GM21447 (cell line): ENCODE results near the gene RGL1.
A peak's percentile ranks its signal among the peaks of the same experiment; 100 is the strongest.
"Not testable (repeated sequence)": the region's sequence is repeated elsewhere in the genome, so short reads cannot be mapped to it uniquely, and the experiment has no call there.

Source experiments
- ATAC-seq: cut with Tn5 transposase; IDR thresholded peaks from one replicate; pipeline ENCODE4 v1.9.1; 2021; ENCODE audit not compliant: unreplicated experiment

Gene RGL1

DNA sequence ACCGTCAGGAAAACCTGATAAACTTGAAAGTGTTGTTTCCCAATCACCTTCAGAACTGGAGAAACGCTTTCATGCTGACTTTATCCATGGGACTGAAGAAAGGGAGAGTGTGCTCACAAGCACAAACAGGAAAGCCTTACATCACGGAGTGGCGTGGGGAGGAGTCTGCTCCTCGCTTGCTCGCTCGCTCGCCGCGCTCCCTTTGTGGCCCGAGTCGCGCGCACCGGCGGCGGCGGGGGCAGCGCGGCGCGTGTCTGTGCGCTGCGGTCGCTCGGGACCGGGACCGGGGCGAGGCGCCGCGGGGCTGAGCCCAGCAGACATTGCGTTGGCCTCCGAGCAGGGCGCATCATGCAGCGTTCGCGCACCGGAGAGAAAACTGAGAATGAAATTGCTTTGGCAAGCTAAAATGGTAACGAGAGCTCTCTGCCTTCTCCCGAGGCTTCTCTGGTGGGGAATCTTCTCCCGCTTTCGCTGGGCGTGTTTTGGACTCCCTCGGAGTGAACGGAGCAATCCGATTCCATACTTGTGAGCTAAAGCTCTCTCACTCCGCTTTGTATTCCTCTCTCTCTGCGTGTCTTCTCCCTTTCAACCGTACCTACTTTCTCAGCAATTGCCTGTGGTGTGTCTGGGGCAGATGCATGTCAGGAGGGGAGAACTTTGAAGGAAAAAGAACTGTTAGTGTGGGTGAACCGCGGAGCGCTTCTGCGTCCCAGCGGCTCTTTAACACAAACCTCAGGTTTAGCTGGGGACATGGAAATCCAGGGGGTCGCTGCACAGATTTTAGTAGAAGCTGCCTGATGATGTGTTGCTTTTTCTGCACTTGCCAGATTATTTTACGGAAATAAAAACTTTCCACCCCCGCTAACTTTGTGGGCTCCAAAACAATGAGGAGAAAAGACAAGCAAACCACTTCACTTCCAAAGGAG is at the start of gene RGL1:
TSS of gene RGL1 (plus strand) at position 205 of the 926 bp plus-strand sequence. CDS start at position 383, 178 bp downstream.
- peak; percentile 44 for ATAC-seq

DNA sequence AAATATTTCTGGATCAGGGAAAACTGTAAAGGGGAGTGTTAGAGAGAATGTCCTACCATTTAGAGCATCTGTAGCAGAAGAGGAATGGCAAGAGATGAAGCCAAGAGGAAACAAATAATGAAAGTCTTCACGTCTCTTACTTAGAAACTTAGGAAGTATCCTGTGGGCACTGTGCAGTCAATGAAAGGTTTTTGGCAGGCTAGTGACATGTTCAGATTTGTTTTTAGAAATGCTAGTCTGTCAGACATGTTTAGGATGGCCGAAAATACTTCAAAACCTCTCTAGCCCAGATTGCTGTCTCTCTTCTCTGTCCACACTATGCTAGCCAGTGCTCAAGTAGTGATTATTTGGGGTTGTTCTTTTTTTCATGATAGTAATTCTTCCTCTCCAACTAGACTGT is 48.6 kb upstream of the RGL1 start:
- ATAC-seq = no peak

DNA sequence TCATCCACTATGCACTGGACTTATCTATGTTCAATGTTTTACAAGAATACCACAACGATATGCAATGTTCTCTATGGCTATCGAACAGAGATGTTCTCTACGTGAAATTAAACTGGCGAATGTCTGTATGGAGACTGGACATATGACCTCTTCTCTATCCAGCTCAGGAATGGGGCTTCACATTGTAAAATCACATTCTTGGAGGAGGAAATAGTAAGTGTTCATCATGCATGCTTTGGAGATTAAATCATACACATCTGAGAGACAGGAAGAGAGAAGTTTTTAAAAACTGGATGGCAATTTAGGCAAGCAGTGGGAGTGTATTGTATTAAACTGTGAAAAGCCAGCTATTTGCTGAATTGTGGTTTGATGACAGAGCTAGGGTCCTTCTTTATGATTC is 47.9 kb upstream of the RGL1 start:
- ATAC-seq = no peak

DNA sequence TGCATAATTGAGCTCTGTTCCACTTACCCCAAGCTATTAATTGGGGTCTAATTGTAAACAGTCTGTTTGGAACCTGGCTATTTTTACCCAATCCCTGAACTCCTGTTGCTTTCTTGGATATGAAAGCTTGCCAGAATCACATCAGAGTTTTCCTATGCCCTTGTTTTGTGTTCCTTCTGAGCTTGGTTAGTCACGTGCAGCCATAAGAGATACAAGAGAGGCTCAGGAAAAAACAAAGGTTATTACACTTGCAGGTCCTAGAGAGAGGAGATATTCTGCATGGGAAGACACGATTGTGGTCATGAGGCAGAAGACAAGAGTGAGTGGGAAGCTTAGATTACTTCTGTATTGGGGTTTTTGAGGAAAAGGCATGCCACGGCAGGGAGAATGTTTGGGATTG is 46.0 kb upstream of the RGL1 start:
- no peak for ATAC-seq

DNA sequence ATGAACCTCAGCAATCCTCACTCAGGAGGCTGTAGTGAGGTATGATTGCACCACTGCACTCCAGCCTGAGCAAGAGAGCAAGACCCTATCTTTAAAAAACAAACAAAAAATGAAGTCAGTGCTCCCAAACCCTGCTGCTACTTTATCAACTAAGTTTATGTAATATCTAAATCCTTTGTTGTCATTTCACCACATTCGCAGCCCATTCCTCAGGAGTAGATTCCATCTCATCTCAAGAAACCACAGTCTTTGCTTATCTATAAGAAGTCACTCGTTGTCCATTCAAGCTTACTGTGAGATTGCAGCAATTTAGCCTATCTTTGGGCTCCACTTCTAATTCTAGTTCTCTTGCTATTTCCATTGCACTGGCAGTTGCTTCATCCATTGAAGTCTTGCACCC is 44.3 kb upstream of the RGL1 start:
- no peak for ATAC-seq

DNA sequence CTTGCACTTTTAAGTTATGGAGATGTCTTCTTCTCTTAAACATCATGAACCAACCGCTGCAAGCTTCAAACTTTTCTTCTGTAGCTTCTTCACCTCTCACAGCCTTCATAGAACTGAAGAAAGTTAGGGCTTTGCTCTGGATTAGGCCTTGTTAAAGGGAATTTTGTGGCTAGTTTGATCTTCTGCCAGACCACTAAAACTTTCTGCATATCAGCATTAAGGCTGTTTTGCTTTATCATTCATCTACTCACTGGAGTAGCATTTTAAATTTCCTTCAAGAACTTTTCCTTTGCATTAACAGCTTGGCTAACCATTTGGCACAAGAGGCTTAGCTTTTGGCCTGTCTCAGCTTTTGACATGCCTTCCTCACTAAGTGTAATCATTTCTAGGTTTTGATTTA is 43.0 kb upstream of the RGL1 start:
- ATAC-seq = no peak

DNA sequence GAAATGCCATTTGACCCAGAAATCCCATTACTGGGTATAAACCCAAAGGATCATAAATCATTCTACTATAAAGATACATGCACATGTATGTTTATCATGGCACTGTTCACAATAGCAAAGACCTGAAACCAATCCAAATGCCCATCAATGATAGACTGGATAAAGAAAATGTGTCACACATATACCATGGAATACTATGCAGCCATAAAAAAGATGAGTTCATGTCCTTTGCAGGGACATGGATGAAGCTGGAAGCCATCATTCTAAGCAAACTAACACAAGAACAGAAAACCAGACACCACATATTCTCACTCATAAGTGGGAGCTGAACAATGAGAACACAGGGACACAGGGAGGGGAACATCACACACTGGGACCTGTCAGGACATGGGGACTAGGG is 42.1 kb upstream of the RGL1 start:
- ATAC-seq = not testable (repeated sequence)

DNA sequence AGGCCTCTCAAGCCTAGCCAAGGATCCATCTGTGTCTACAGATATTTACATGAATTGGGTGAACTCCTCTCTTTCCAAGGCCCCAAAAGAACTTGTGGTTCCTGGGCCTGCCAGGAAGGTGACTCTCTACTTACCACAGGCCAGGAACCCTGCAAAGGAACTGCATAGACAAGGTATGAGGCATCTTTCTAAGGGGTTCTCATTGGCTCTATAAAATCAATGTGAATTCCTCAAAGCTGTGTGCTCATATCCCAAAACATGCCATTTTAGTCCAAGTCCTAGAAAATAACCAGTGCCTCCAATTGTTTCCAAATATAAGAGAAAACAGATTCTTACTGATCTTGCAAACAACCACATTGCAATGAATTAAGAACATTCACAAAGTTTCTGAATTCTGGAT is 39.9 kb upstream of the RGL1 start:
- ATAC-seq = no peak

DNA sequence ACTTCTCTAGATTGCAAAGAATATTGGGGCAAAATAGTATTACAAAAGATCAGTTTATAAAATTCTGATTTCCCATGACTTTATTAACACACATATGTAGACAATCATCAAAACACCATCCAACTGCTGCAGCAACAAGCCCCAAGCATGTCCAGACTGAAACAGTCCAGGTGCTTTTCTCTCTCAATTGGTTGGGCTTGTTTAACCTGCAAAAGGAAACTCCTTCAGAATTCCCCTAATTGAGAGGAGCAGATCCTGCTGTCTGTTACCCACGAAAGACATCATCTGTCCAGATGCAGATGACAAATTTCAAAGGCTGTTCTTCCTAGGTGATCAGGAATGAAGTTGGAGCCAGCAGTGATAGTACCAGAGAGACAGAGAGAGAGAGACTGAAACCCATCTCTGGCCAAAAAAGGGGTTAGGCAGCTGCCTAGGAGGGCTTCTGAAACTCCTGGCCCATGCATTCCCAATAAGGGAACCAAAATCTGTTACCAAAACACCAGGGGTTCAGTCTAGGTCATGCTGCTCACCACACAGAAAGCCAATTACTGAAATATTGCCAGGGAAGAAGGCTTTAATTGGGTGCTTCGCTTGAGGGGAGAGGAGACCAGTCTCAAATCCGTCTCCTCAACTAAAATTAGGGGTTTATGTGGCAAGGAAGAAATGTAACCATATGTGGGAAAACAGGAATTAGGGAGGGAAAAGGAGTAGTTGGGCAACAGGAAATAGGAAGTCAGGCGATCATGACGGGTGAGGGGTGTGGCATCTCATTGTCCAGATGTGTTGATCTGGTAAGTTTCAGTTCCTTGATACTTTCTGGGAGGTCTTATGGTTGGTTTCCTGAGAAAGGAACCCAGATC is 34.7 kb upstream of the RGL1 start:
- ATAC-seq = no peak

DNA sequence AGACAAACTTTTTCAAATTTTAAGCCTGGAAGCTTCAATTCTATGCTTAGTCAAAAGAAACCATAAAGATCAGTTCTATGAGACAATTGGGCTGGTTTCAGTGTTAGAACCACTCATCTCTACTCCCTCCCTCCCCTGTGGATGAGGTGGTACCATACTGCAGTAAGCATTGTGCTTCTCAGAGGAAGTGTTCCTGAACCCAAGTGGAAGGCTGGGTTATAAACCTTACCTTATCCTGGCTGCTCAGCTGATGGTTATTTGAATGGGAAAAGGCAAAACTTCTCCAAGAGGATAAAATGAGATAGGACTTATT is 34.1 kb upstream of the RGL1 start:
- no peak for ATAC-seq

DNA sequence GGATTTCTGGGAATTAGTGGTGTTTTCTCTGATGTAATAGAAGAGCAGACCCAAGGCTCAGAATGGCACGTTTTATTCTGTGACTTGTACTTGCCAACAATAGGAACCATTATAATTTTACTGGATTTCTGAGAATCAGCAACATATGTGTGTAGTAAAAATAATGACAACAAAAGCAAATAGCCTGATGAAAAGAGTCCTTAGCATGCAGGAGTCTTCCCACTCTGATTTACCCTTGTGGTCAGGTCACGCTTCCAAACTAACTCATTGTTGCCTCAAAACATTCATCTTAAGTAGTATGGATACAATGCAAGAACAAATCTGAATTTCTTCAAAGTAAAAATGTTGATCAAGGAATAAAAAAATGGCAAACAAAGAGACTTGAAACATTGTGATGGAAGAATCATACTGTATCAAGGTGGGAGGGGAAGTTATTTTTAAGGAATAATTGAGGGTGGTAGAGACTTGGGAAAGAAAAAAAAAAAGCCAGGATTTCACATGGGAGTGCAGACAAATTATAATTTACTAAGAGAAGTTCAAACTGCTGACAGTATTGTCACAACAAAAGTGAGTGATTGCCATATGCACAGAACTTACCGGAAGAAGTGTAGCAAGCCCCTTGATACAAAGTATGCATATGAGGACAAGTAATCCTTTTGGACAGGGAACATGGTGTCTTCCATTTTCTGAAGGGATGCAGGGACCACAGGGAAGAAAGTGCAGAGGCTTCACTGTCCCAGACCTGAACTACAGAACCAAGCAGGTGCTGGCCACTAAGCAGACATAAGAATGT is 31.2 kb upstream of the RGL1 start:
- no peak for ATAC-seq

DNA sequence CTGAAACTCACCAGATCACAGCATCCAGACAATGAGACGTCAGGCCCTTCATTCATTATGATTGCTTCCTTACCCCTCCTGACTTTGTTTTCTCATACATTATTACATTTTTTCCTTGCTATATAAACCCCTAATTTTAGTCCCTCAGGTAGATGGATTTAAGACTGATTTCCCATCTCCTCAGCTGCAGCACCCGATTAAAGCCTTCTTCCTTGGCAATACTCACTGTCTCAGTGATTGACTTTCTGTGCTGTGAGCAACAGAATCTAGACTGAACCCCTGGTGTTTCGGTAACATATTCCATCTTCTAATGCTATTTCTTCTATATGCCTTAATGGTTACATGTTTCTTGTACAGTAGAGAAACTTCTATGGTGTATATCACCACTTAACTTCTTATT is 30.0 kb upstream of the RGL1 start:
- ATAC-seq = no peak

DNA sequence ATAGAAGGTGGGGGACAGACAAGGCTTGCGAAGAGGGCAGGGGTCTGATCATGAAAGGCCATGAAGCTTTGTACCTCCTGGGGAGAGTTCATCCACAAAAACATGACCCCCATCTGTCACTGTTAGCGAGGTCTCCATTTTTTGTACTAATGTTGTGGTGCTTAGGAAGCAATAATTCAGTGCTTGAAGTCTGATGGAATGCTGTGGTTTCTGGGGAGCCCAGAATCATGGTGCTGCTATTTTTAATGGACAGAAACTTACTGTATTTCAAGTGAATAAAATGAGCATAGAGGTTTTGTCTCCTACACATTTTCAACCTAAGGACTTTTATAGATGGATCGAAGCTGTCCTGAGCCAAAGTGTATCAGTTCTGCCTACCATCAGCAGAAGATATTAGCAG is 28.2 kb upstream of the RGL1 start:
- no peak for ATAC-seq

DNA sequence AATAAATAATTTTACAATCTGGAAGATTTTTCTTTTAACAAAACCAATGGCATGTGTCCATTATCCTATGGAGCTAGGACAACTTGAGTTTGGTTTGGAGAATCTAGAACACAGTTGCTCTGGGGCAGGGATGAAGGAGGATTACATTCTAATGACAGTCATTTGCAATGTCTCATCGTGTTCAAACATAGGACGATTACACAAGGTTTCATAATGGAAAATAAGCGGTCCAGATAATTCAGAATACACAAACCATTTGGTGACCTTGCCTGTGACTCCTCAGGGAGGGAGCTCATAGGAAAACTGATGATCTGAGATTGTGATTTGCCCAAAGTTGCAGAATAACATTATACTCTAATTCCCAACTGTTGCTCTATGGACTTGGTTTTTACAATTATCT is 27.6 kb upstream of the RGL1 start:
- ATAC-seq = no peak

DNA sequence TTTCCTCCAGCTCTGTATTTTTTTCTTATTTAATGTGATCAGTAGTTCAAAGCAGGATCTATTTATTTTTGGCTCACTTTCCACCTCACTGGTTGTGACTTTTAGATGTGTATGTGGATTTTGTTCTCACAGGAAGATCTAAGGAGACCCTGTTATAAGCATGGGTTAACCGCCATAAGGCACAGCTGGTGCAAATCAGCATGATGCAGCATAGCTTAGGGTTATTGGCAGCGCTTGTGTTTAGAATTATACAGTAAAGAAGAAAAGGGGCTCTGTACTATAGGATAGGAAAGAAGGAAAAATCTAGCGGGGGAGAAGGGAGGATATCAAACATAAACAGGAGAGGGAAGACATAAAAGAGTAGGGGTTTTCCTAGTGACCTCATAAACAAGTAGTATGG is 26.9 kb upstream of the RGL1 start:
- no peak for ATAC-seq

DNA sequence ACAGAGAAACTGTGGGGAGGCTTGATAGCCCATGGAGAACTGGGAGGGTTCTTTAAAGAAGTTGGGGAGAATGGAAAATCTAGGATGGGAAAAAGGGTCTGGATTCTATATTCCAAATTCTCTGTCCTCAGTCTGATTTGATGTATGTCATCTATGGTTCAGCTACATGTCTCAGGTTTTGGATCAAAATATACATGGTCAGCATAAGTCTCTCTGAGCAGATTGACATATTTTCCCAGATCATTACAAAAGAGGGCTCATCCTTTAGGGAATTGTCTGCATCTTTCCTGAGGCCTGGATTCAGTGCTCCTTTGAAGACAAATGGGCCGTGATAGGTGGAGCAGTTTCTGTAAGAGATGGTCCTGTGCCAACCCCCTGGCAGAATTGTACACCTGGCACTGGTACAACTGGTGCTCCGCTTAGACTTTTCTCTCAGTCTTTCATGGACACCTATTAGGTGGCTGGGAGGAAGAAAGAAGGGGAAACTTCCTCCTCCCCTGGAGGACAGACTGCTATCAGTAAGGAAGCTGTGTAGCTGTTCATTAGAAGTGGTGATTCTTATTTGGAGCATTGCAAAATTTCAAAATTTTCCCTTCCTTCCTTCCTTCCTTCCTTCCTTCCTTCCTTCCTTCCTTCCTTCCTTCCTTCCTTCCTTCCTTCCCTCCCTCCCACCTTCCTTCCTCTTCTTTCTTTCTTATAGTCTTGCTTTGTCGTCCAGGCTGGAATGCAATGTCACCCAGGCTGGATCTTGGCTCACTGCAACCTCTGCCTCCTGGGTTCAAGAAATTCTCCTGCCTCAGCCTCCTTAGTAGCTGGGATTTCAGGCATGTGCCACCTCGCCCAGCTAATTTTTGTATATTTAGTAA is 26.1 kb upstream of the RGL1 start:
- ATAC-seq = no peak

DNA sequence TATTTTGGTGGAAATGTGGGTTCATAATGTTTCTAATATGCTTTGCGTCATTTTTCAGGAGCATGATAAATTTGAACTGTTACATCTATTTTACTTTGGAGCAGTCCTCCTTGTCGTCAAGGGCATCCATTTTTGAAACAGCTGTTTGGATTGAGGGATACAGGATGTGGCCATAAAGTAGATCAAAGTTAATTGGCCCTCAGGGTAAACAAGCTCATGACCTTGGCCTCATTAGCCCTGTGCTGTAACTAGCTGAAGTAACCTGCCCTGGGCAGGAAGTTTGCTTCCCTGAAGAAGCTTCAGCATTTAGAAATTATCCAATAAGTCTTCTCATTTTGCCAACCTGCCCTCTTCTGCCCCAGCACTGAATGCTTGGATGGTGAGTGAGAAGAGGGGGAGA is 24.8 kb upstream of the RGL1 start:
- ATAC-seq = no peak

DNA sequence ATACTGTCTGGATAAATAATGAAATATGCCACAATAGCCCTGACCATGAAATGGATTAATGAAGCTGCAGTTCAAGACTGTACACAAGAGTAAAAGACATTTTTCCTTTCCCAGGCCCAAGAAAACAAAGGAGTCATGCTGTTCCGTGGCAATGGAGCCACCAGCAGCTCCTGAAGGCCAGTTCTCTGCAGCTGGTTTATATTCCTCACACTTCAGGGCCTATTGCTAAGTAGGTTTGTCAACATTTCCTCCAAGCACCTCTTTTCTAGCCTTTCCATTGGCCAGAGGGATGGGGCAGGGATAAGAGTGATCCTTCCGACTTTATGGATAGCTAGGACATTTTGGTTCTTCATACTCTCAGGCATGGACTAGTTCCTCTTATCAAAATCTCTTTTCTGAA is 24.2 kb upstream of the RGL1 start:
- ATAC-seq = no peak

DNA sequence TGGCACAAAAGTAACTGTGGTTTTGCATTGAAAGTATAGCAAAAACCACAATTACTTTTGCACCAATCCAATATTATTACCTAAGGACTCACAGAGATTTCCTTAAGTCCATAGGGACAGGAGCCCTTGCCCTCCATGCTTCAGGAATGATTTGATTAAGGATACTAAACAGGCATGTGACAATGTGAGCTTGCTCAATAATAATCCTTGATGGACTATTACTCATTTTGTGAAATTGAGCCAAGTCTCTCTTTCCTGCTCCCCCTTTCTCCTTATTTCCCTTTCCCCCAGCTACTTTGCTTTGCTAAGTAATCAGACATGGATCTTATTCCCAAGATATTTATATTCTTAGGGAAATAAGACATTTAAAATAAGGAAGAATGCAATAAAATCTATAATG is 21.6 kb upstream of the RGL1 start:
- no peak for ATAC-seq

DNA sequence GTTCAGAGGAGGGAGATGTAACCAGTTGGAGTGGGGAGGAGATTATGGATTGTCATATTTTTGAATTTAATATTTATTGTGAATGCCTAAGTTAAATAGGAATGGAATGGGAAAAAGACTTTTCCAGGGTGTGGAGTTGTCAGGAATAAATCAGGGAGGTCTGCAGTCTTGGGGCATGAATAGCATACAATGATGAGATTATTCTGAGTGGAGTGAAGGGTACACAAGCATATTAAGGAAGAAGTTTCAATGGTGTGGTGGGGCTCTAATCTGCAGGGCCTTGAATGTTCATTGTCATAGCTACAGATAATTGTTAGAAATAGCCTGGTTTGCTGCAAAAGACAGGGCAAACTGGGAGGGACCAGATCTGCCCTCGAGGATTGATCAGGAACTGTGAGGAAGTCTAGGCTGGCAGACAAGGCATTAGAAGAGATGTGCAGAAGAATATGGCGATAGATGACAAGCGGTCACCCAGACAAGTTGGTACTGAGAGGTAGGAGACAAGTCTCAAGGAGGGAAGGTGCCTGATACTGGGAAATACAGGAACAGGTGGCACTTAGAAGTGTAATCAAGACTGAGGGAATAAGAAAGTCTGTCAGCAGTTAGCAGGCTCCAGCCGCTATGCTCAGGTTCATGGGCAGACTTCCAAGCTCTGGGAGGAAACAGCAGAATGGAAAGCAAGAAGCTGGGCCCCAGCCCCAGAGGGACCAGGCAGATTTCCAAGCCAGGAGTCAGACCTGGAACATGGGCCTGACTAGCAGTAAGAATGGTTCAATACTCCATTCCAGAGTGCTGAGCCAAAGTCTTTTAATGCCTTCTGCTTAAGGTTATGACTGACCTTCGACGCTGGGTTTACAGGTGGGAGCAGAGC is 20.9 kb upstream of the RGL1 start:
- ATAC-seq = no peak
